ENCODE results near the gene PCNX2. TPM values are rescaled to one million over a fixed set of nuclear protein-coding genes. Genes with fewer than 3 reads are reported as not detected.

PCNX2 gene
- total and polyA plus RNA-seq, 10 of the 15 experiments (the other 5 are each of a cell fraction or from before 2014, with no cell fraction given), result 2.1 to 16.4 (median 8.1) TPM

DNA sequence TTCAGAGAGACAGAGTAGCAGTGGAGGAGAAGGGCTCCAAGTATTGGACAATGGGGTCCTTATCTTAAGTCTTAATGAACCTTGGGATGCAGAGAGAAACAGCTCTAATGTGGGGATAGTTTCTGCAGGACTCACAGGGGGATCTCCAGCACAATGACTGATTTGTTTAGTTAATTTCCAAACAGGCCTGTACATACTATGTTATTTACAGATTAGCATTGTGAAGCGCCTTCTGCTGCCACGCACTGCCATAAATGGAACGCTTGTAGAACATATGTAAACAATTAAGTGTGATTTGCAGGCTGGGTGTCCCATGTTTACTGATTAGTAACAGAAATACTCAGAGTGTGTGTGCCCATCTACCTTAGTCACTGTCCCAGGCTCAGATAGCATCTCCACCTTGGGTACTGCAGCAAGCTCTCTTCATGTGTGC is 289.0 kb downstream of the PCNX2 start:
- intact Hi-C loops (cut with micrococcal nuclease; ENCODE audit: unreplicated experiment), result no loop called here
- H3K9me3 ChIP-seq (replicated peaks; ENCODE audit: control insufficient read depth, insufficient read depth, low read length), result no peaks in the 10 kb centered on the region
- BruUV-seq (replicated peaks), result no TSS peak
- TF ChIP-seq ZNF622 (IDR thresholded peaks at IDR 0.05) (no peak), SIN3A (IDR thresholded peaks at IDR 0.05; ENCODE audit: low read depth, low read length) (no peak), ATF3 (IDR thresholded peaks at IDR 0.05; ENCODE audit: borderline replicate concordance, extremely low read depth, low read depth, low read length) (no peak), BMI1 (IDR thresholded peaks at IDR 0.05; ENCODE audit: borderline replicate concordance) (no peak), CREB1 (IDR thresholded peaks at IDR 0.05; ENCODE audit: low read depth) (no peak), YBX1 (IDR thresholded peaks at IDR 0.05) (no peak), CEBPZ (IDR thresholded peaks at IDR 0.05; ENCODE audit: low read depth, low read length) (no peak), FOXM1 (IDR thresholded peaks at IDR 0.05; ENCODE audit: low read depth, low read length) (no peak), BHLHE40 (IDR thresholded peaks at IDR 0.05; ENCODE audit: borderline replicate concordance in 1 of 2, low read depth in 2 of 2, low read length in 1 of 2) (no peak), SMARCA5 (IDR thresholded peaks at IDR 0.05) (no peak), BRCA1 (IDR thresholded peaks at IDR 0.05; ENCODE audit: low read depth, low read length) (no peak), ZNF384 (IDR thresholded peaks at IDR 0.05; ENCODE audit: borderline replicate concordance, low read depth, low read length) (no peak), TAF1 (IDR thresholded peaks at IDR 0.05; ENCODE audit: borderline replicate concordance, low read depth, low read length) (no peak), CREM (IDR thresholded peaks at IDR 0.05; ENCODE audit: low read depth) (no peak), MEF2A (IDR thresholded peaks at IDR 0.05; ENCODE audit: insufficient read depth, low read depth, low read length) (no peak)
- TF ChIP-seq, protein P1, sequence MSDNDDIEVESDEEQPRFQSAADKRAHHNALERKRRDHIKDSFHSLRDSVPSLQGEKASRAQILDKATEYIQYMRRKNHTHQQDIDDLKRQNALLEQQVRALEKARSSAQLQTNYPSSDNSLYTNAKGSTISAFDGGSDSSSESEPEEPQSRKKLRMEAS (IDR thresholded peaks at IDR 0.05; ENCODE audit: low read depth, low read length), result no peak
- no peak overlapping the region for H3K4me2 ChIP-seq (ENCODE audit: control insufficient read depth, insufficient read depth)
- no peaks in the 10 kb centered on the region for H4K20me1 ChIP-seq (ENCODE audit: control insufficient read depth, insufficient read depth)
- ATAC-seq (no peak), DNase-seq (ENCODE audit: low read depth, low spot score) (no peak), FAIRE-seq (no peak)
- SMC1A ChIA-PET (ENCODE audit: uncharacterized antibody, unreplicated experiment), result interaction anchor here (1.4 kb wide), 1 partner anchor 75 kb away, joined by 4 read pairs; no protein-coding TSS in a partner anchor
- H3K9ac ChIP-seq (ENCODE audit: control insufficient read depth, insufficient read depth, low read length), result no peak overlapping the region
- no peak overlapping the region for H2AFZ ChIP-seq (ENCODE audit: control insufficient read depth, low read depth, low read length)
- H3K27ac ChIP-seq (ENCODE audit: control insufficient read depth, insufficient read depth), result no peak overlapping the region
- CTCF ChIA-PET, result no interaction called here
- no peaks in the 10 kb centered on the region for H3K36me3 ChIP-seq (ENCODE audit: control insufficient read depth in 2 of 2, insufficient read depth in 2 of 2, low read length in 1 of 2)
- no peaks in the 10 kb centered on the region for H3K79me2 ChIP-seq (ENCODE audit: control insufficient read depth, insufficient read depth, low read length)
- H3K4me1 ChIP-seq (ENCODE audit: control insufficient read depth, insufficient read depth, low read length), result no peaks in the 10 kb centered on the region
- RAD21 ChIA-PET (ENCODE audit: unreplicated experiment), result no interaction called here
- 99% methylated on average over 3 of the region's 3 CpGs for WGBS (ENCODE audit: insufficient coverage, insufficient replicate concordance, low lambda C conversion rate, missing lambda C conversion rate)
- H3K27me3 ChIP-seq (replicated peaks in 1 of 2; ENCODE audit: control insufficient read depth in 2 of 2, insufficient read depth in 2 of 2, low read length in 1 of 2), result no peaks in the 10 kb centered on the region
- no peak overlapping the region for H3K4me3 ChIP-seq
- in situ Hi-C loops (cut with MboI), result no loop called here
- POLR2A ChIA-PET, result no interaction called here

All from GM12878 (cell line).